GM21367 (cell line): Measurements from ENCODE around the gene FAM78B.

Experiments used
- ATAC-seq: cut with Tn5 transposase; IDR thresholded peaks from one replicate; pipeline ENCODE4 v1.9.1; 2021; ENCODE audit not compliant: unreplicated experiment

Gene FAM78B

DNA sequence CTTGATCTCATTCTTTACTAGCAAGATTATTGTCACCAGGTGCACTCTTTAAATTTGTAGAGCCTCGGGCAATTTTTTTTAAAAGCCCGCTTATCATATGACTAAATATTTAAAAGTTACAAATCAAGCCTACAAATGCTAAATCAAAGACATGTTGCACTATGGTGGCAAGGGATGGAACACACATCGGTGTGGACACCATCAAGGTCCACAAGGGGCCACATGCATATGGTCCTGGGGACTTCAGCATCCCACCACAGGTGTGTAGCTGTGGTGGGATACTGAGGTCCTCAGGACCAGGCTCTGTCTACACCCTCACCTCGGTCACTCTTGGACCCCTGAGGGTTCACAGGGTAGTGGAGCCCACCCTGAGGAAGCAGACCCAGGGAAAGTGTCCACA is 45.8 kb downstream of the FAM78B start:
- ATAC-seq = no peak

DNA sequence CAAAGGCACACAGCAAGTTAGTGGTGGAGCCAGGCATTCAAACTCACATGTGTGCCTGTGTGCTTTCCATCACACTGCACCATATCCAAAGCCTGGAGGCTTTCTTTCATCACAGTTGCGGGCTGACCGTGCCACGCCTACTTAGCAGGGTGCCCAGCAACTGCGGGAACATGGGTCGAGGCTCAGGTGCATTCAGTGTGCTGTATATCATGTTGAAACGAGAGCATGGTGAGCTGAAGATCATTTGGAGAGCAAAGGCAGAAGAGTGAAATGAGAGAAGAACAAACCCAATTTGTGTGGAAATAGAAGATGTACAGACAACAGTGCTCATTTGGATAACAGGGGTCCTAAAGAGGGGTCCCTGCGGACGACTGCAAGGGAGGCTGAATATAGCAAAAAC is 46.5 kb downstream of the FAM78B start:
- ATAC-seq = no peak

DNA sequence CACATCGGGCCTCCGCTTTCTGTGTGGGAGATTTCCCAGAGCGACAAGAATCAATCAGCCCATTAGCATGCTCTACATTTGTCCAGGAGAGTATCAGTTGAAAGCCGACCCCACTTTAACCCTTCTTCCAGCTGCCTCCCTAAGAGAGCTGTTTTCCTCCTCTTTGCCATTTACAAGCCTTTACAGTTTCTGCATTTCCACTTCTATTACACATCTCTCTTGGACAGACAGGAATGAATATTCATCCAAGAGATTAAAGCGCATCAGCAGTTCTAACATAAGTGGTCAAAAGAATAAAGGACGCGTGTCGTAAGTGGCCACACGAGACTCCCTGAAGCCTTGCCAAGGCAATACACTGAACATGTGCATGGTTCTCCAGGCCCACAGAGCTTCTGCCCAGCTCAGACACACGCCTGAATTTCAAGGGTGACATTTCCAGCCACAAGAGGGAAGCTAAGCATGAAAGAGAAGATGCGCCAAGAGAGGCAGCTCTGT is 47.3 kb downstream of the FAM78B start:
- ATAC-seq = no peak

DNA sequence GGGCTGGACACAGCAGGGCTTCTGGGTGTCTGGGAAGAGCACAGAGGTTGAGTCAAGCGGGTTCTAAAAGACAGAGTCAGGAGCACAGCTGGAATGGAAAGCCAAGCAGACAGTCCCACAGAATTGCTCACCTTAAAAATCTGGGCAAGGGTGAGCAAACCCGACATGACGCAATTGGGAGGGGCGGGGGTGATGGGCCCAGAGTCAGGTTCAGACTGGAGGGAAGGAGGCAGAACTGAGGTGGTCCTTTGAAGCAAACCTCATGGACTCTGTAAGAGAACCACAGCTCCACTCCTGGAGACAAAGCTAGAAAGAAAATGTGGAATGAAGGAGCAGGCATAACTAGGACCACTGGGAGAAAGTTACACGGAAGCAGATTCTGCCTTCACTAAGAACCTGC is 49.0 kb downstream of the FAM78B start:
- no peak for ATAC-seq

DNA sequence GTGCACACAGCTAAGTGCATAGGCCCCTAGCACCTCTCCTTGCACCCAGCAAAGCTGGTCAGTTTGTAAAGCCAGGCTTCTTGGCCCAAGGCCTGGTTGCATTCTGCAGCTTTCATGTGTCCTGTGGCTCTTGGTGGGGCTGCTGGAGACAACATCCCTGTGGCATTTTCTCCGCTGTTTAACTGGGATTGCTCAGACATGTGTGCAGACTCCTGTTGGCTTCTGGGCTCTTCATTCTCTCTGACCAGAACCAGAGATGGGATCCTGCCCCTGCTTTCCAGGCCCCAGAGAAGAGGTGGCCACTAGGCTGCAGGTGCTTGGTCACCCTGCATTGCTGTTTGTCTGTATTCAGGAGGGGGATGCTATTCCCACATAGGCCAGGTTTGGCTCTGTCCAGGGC is 50.8 kb downstream of the FAM78B start:
- ATAC-seq = no peak

DNA sequence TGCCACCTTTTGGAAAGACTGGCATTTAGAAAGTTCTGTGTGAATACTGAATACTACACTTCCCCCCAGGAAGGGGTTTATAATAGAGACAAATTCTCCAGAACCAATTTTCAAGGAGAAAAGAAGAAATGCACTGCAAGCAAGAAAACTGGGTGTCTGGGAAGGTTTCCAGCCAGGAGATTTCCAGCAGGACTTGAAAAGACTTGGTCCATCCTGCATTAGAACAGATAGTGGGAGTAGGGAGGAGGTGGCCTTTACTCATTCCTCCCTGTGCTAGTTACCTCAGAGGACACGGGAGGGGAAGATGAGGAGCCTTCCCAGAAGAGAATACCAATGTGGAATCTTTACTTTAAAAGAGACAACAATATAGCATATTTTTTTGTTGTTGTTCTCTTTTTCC is 52.4 kb downstream of the FAM78B start:
- ATAC-seq = no peak

DNA sequence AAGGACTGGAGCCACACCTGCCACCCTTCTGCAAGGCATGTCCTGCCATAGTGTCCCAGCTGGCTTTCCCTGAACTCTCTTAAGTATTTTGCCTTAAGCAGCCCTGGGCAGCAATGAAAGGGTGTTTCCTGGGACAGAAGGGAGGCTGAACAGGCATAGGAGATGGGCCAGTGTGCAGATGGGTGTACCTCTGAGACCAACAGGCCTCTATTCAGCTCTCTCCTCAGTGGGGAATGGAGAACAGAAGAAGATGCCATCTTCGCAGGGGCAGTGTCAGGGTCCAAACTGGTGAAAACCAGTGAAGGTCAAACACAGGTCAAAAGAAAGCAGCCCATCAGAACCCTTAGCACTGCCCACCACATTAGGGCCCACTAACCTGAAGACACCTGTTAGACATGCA is 53.2 kb downstream of the FAM78B start:
- ATAC-seq = no peak

DNA sequence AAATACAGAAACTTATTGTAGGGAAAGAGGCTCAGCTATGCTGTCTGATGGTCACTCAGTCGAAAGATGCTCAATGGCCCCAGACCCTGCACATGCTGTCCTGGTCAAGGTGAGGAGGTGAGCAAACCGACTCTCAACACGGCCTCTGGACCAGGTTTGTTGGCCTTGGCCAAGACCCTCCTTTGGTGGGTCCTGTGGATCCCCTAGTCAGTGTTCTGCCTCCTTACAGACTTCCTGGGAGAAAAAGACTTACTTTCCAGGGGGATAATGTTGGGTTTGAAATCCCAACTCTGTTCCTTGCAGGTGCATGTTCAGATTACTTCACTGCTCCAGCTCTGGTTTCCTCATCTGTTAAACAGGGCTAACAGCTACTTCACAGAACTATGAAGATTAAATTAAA is 53.8 kb downstream of the FAM78B start:
- no peak for ATAC-seq

DNA sequence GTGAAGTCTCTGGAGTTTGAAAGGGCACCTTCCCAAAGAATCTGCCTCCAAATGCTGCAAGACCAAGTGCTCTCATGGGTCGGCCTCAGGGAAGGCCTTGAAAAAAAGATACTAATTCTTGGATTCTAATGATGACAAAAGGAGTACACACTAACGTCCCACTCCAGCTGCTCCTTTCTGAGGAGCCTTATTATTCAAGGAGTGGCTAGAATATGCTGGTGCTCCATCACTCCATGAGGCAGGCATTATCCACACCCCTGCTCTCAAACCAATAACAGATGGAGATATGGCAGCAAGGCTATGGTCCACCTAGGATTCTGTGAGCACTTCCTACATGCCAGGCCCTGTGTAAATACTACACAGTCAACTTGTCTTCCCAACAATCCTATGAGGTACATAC is 54.4 kb downstream of the FAM78B start:
- no peak for ATAC-seq

DNA sequence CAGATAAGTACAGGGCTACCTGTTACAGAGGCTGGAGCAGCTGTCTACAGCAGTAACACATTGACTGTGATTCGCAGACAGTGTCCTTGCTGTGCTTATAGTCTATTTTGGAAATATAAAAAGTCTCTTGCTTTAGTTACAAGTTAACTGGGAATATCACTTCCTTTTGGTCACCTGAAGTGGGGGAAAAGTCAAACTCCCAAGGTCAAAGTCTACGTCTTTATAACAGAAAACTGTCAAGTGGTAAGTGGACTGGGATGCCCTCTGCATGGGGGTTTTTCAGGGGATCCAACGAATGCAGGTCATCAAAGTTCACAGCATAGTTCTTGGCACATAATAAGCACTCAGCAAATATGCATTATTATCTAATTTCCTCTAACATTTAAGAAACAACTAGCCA is 55.4 kb downstream of the FAM78B start:
- no peak for ATAC-seq

DNA sequence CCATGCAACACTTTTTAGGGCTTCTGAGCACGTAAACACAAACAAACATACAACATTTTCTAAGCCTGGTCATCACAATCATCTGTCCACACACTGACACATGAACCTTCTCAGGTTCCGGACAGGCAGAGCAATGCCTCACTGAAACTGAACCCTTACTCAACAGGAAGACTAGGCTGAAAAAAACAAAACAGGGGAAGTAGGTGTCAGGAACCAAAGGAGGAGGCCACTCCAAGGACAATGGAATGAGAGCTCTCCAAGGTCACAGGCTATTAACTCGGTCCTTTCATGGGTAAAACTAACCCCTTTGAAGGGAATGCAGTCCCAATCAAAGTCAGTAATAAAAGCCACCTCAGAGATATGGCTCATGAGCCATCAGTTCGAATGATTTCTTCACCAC is 76.6 kb downstream of the FAM78B start:
- no peak for ATAC-seq

DNA sequence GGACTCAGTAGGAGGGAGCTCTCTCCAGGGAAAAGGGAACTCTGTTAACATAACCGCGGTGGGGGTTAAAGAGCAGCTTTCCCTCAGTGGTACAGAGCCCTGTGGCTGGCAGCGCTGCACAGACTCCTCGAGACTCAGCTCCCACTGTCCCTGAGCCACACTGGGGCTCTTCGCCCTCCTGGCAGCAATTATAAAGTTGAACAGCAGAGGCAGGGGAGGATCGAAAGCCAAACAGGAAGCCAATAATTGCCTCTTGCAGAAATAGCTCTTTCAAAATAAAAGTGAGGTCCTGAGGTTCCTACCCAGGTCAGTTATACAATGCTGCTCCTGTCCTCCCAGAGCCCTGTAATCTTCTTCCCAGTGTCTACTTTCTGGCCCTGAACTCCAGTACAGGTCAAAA is 77.0 kb downstream of the FAM78B start:
- no peak for ATAC-seq

DNA sequence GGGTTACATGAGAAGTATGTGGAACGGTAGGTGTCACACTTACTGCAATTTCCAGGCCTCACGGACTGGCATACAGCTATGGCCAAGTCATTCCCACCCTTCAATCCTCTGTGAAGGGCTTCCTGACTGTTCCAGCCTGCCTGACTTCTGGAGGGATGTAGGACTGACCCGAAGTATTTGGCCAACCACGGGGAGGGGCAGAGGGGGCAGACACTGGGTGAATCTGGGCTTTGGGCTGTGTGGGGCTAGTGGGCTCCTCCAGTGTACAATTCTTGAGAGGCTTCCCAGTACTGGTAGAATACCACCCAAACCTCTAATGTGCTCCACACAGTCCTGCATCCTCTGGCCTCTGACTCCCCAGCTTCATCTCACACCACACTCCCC is 78.2 kb downstream of the FAM78B start:
- ATAC-seq = no peak

DNA sequence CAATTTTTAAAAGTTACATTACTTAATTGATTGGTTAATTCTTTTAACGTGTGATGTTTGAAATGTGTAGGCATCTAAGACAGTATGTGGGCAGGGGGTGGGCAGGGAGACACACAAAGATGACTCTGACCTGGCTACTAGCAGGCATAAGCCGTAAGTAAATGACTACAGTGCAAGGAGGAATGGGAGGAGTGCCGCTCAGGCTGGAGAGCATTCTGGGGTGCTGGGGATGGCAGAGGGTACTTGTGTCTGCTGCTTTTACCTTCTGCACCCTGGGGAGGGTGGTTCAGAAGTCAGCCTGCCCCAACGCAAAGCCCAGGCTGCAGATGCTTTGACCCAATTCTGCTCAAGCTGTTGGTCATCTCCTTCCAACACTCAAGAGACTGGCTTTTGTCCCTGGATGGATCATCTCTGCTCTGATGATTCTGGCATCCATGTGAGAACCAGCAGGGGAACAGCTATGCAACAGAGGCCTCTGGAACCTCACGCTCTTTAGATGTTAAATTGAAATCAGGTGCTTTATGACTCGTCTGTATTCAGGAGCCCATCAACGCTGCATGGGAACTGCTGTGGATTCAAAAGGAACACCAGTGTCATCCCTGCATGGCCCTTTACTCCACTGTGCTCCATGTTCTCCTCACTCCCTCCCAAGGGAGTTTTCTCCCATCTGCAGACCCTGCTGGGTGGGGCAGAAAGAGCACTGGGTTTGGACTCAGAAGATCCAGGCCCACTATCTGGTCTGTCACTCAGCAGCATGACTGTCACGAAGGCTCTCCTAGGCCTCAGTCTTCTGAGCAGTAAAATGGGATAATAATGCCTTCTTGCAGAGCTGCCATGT is 78.8 kb downstream of the FAM78B start:
- no peak for ATAC-seq

DNA sequence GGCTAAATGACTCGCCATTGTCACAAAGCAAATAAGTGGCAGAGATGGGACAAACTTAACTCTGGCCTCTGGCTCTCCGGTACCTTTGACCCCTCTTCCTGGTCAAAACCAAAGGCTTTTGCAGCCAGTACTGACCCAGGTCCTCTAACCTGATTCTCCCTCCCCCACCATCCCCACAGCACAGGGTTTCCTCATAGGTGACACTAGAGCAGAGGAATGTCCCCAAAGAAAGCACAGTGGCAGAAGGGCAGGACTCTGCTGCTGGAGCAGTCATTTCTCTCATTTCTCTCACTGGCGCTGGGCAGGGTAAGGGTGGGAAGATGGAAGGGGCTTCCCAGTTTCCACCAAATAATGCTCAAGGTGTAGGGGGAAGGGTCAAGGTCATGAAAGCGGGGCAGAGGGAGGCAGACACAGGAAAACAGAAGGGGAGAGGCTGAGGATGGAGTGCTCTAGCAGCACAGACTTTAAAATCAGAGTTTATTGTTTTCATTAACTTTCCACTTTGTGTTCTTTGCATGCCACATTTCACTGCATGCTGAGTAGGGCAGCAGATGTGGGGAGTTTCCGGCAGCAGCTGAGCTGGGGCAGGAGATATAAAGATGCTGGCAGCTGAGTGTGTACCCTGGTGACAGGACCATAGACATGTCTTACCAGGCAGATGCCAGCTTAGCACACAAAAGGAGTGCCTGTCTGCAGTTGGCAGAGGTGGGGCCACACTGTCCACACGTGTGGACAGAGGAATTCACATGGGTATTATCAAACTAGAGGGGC is 80.5 kb downstream of the FAM78B start:
- no peak for ATAC-seq

DNA sequence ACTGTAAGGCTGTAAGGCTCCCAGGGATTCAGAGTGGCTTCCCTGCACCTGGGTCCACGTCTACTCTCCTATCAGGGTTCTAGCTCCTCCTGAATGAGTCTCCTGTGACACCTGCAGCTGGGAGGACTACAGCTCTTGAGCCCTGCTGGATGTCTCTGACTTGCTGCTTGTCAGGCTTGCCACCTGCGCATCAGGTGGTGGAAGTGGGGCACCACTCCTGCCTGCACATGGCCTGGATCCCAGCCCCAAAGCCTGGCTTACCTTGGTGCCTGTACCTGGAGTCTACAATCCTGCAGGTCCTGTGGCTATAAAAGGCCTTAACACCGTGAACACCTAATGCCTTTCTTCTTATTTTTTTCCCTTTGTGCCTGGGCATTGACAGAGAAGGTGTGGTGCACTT is 82.2 kb downstream of the FAM78B start:
- no peak for ATAC-seq

DNA sequence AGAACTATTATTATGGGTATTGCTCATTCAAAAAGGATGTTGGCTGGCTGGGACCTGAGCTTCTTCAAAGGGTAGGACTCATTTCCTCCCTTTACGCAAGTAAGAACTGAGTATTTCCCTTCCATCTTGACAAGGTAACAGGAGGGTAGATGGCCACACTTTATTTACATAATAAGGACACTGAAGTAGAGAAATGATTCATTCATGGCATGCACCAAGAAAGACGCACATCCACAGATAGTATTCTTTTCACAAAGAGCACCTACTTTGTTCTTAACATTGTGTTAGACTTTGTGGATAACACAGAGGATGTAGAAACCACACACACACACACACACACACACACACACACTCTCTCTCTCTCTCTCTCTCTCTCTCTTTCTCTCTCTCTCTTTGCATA is 82.9 kb downstream of the FAM78B start:
- ATAC-seq = peak; percentile 67

DNA sequence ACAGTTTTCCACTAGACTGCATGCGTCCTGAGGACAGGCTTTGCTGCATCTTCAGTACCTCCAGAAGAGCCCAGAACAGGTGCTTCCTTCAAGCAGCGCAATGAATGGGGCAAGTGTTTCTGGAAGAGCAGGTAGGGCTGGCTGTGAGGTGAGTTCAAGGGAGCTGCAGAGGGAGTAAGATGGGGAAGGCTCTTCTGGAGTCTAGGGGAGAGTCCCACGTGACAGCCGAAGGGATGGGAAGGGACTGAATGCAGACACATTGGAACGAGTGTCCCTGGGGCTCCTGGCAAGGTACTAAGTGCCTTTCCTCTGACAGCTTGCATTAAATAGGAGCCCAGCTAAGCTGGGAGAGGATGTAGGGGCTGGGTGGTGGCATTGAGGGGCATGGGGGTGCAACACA is 84.2 kb downstream of the FAM78B start:
- ATAC-seq = no peak

DNA sequence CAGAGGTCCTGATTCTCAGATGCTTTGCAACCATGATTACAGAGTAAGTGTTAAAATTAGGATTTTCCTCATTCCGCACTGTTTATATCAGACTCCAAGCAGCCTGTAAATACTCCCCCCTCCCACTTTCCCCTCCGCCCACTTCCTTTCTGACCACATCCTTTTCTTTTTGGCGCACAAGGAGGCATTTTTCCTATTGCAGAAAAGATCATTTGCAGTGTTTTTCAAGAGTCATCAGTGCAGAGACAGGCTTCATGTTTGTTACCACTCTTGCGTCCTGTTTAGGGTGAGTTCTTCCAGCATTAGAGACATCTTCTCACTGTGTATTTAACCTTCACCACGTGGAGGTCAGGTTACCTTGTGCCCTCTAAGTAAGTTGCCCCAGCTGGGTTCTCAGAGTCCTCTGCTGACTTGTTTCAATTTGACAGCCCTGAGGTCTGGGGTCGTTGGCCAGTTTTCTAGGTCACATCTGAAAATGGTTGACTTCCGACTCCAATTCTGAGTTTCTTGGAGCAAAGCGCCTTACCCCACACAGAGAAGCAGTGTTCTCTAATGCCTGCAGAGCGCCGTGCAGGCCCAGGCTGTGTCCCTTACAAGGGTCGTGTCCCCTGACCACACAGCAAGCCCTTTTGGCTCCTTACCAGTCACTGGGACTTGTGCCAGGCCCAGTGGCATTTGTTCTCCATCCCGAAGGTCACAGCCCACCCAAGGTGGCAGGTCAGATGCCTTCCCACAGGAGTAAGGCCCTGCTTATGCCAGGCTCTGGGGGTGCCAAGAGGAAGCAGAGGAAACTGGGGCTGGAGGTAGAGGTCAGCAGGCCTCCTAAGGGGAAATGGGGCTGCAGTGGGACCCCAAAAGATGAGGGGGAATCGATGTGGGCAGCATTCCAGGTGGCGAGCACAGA is 85.6 kb downstream of the FAM78B start:
- no peak for ATAC-seq

DNA sequence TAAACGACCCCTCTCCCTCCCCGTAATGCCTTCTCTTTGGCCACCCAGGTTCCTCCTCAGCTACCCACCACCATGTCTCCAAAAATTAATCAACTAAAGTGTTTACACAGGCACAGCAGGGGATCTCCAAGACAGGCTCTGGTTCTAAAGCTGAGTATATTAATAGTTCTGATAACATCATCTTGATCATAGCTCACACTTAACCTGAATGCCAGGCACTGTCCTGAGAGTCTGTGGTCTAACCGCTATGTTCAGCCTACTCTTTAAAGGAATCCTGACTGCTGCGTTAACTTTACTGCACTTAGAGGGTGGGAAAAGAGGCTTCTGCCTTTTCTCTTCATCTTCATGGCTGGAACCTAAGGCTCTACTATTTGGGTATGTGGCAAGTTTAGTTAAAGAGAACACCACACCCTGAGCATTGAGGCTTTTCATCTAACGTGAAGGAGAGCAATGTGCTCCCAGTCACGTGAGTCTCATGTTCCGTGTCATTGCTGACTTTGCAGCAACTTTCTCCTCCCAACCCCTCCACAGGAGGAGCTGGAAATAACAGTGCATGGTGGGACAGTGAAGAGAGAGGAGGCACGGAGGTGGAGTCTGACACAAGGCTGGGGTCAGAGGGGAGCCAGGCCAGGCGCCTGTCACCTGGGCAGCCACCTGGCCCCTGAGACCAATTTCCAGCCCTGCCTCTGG is 86.4 kb downstream of the FAM78B start:
- ATAC-seq = no peak

DNA sequence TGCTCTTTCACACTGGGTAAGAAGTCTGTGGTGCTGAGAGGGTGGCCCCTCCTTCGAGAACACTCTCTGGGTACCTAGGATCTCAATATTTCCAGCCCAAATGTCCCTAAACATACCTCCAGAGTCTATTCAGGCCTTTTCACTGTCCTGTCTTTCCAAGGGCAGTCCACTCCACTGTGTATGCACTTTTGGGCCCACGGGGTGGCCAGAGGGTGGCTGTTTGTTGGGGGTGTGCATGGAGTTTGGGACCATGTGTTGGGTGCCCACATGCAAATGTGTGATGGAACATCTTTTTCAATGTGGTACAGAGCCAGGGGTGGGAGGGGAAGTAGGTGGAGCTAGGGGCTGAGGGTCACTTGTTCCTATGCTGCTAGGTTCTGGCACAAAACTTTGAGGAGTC is 87.5 kb downstream of the FAM78B start:
- ATAC-seq = no peak
